IgD-negative memory B cell (primary cell): ENCODE measurements around the gene TRNT1. TPM values are rescaled to one million over a fixed set of nuclear protein-coding genes. Genes with fewer than 3 reads are reported as not detected.

Experiments used
- H3K27ac Mint-ChIP-seq, 3 donors: one replicate each; pipeline ENCODE4 v1.8.0; 2020 to 2022; ENCODE audit warnings: mild to moderate bottlenecking in 3 of 3, mixed read lengths in 3 of 3, moderate library complexity in 1 of 3
- H3K27me3 Mint-ChIP-seq: one replicate; pipeline ENCODE4 v1.8.0; 2021; ENCODE audit warnings: mixed read lengths
- H3K36me3 Mint-ChIP-seq: one replicate; pipeline ENCODE4 v1.8.0; 2020; ENCODE audit warnings: mild to moderate bottlenecking, mixed read lengths
- H3K4me1 Mint-ChIP-seq, 3 donors: one replicate each; pipeline ENCODE4 v1.8.0; 2020 to 2022; ENCODE audit warnings: mixed read lengths in 3 of 3, mild to moderate bottlenecking in 1 of 3
- H3K4me3 Mint-ChIP-seq, 4 donors: one replicate each; pipeline ENCODE4 v1.8.0; 2020 to 2022; ENCODE audit warnings: mild to moderate bottlenecking in 4 of 4, mixed read lengths in 4 of 4, moderate library complexity in 3 of 4
- H3K9me3 Mint-ChIP-seq, 3 donors: one replicate each; pipeline ENCODE4 v1.8.0; 2020 to 2021; ENCODE audit warnings: mixed read lengths in 3 of 3, mild to moderate bottlenecking in 1 of 3
- polyA plus RNA-seq: library from polyadenylated mRNA; unstranded; fragments of 300-500 nt; fragmentation: Illumina TruSeq; gene quantifications from one replicate; pipeline ENCODE4 v1.2.3, GENCODE V29; 2021

TRNT1 gene
- polyA plus RNA-seq, 1 donor from 2014 or later = 21.0 TPM

- H3K27ac Mint-ChIP-seq = peak overlapping the region; percentile 52 to 78 (median 68)
- no peaks in the 10 kb centered on the region for H3K27me3 Mint-ChIP-seq
- H3K36me3 Mint-ChIP-seq = peaks cover 3% of the 10 kb centered on the region
- H3K9me3 Mint-ChIP-seq = no peaks in the 10 kb centered on the region
- peak overlapping the region; percentile 92 to 94 (median 94) for H3K4me3 Mint-ChIP-seq
- H3K4me1 Mint-ChIP-seq = peaks cover 36 to 39% (median 37%) of the 10 kb centered on the region in 3 donors
Observed at GRCh38 chr3:3178498-3179328, 52.0 kb downstream of the TRNT1 start.

- Mint-ChIP-seq H3K9me3 (no peaks in the 10 kb centered on the region), H3K27me3 (peaks cover 4% of the 10 kb centered on the region), H3K4me3 (peak within 1 kb of the TSS; percentile 92 to 94 (median 94)), H3K36me3 (peaks cover 3% of the 10 kb centered on the region), H3K27ac (peak within 1 kb of the TSS; percentile 52 to 78 (median 68)), H3K4me1 (peaks cover 31 to 34% (median 32%) of the 10 kb centered on the region in 3 donors)
Observed at GRCh38 chr3:3179407-3180094, 52.8 kb downstream of the TRNT1 start, which contains the start of gene CRBN. Gene CRBN (minus strand): TSS chr3:3179691. CDS start chr3:3179687, 4 bp downstream.

- H3K4me3 Mint-ChIP-seq = peak overlapping the region in 2 of 4 donors; percentile 4 to 93
Observed at GRCh38 chr3:3180456-3180855, 53.7 kb downstream of the TRNT1 start.

GRCh38 chr3:3184876-3185275 is 58.1 kb downstream of the TRNT1 start:
- peaks cover 0 to 4% (median 3%) of the 10 kb centered on the region in 3 donors for H3K9me3 Mint-ChIP-seq
- H3K4me3 Mint-ChIP-seq = no peak overlapping the region
- H3K4me1 Mint-ChIP-seq = no peaks in the 10 kb centered on the region
- H3K36me3 Mint-ChIP-seq = no peaks in the 10 kb centered on the region
- H3K27me3 Mint-ChIP-seq = peaks cover 13% of the 10 kb centered on the region
- H3K27ac Mint-ChIP-seq = no peak overlapping the region

More at GRCh38 chr3:3180456-3180855, 53.7 kb downstream of the TRNT1 start:
- peaks cover 2% of the 10 kb centered on the region for H3K36me3 Mint-ChIP-seq
- peaks cover 8% of the 10 kb centered on the region for H3K27me3 Mint-ChIP-seq
- H3K27ac Mint-ChIP-seq = peak overlapping the region in 2 of 3 donors; percentile 18 to 52
- H3K9me3 Mint-ChIP-seq = no peaks in the 10 kb centered on the region
- peaks cover 27 to 29% (median 29%) of the 10 kb centered on the region in 3 donors for H3K4me1 Mint-ChIP-seq

- H3K9me3 Mint-ChIP-seq = peaks cover 0 to 4% (median 3%) of the 10 kb centered on the region in 3 donors
- peaks cover 0 to 2% (median 0%) of the 10 kb centered on the region in 3 donors for H3K4me1 Mint-ChIP-seq
- peaks cover 2% of the 10 kb centered on the region for H3K36me3 Mint-ChIP-seq
- no peak overlapping the region for H3K4me3 Mint-ChIP-seq
- H3K27me3 Mint-ChIP-seq = peaks cover 14% of the 10 kb centered on the region
- H3K27ac Mint-ChIP-seq = no peak overlapping the region
Observed at GRCh38 chr3:3189102-3189727, 62.5 kb downstream of the TRNT1 start.

GRCh38 chr3:3189961-3190360 is 63.2 kb downstream of the TRNT1 start:
- H3K4me1 Mint-ChIP-seq = peaks cover 0 to 2% (median 0%) of the 10 kb centered on the region in 3 donors

GRCh38 chr3:3191675-3192285 is 65.0 kb downstream of the TRNT1 start:
- H3K27ac Mint-ChIP-seq = peak overlapping the region in 1 of 3 donors; percentile 82
- H3K27me3 Mint-ChIP-seq = peaks cover 7% of the 10 kb centered on the region
- H3K9me3 Mint-ChIP-seq = peaks cover 0 to 2% (median 1%) of the 10 kb centered on the region in 3 donors
- H3K36me3 Mint-ChIP-seq = peaks cover 2% of the 10 kb centered on the region
- H3K4me1 Mint-ChIP-seq = peaks cover 0 to 2% (median 0%) of the 10 kb centered on the region in 3 donors
- H3K4me3 Mint-ChIP-seq = no peak overlapping the region

More at GRCh38 chr3:3189961-3190360, 63.2 kb downstream of the TRNT1 start:
- H3K36me3 Mint-ChIP-seq = peaks cover 2% of the 10 kb centered on the region
- H3K9me3 Mint-ChIP-seq = peaks cover 0 to 4% (median 3%) of the 10 kb centered on the region in 3 donors
- no peak overlapping the region for H3K27ac Mint-ChIP-seq
- H3K27me3 Mint-ChIP-seq = peaks cover 12% of the 10 kb centered on the region
- H3K4me3 Mint-ChIP-seq = no peak overlapping the region

- H3K27ac Mint-ChIP-seq = peak overlapping the region in 1 of 3 donors; percentile 82
- peaks cover 0 to 2% (median 1%) of the 10 kb centered on the region in 3 donors for H3K9me3 Mint-ChIP-seq
- peaks cover 0 to 2% (median 0%) of the 10 kb centered on the region in 3 donors for H3K4me1 Mint-ChIP-seq
- peaks cover 7% of the 10 kb centered on the region for H3K27me3 Mint-ChIP-seq
- H3K4me3 Mint-ChIP-seq = no peak overlapping the region
- peaks cover 2% of the 10 kb centered on the region for H3K36me3 Mint-ChIP-seq
Observed at GRCh38 chr3:3192286-3192675, 65.5 kb downstream of the TRNT1 start.

- Mint-ChIP-seq H3K27me3 (peaks cover 3% of the 10 kb centered on the region), H3K36me3 (peaks cover 2% of the 10 kb centered on the region), H3K27ac (no peak overlapping the region), H3K9me3 (no peaks in the 10 kb centered on the region), H3K4me1 (peaks cover 0 to 2% (median 0%) of the 10 kb centered on the region in 3 donors), H3K4me3 (no peak overlapping the region)
Observed at GRCh38 chr3:3194861-3195260, 68.1 kb downstream of the TRNT1 start.

GRCh38 chr3:3196148-3196861 is 69.6 kb downstream of the TRNT1 start:
- H3K9me3 Mint-ChIP-seq = no peaks in the 10 kb centered on the region

More at GRCh38 chr3:3196148-3196861, 69.6 kb downstream of the TRNT1 start:
- peaks cover 2% of the 10 kb centered on the region for H3K36me3 Mint-ChIP-seq
- H3K27ac Mint-ChIP-seq = no peak overlapping the region
- H3K4me3 Mint-ChIP-seq = no peak overlapping the region
- no peaks in the 10 kb centered on the region for H3K27me3 Mint-ChIP-seq
- peaks cover under 1 to 8% (median 4%) of the 10 kb centered on the region in 3 donors for H3K4me1 Mint-ChIP-seq

Other genes with a start within 250 kb of the TRNT1 start
- gene IL5RA, start 16.6 kb upstream of the TRNT1 start, polyA plus RNA-seq = 2.8 TPM
- gene CRBN, start 52.8 kb downstream of the TRNT1 start, polyA plus RNA-seq = 113 TPM